ENCODE data around the gene DPF1.
A peak's percentile ranks its signal among the peaks of the same experiment; 100 is the strongest.
"Not testable (repeated sequence)": the region's sequence is repeated elsewhere in the genome, so short reads cannot be mapped to it uniquely, and the experiment has no call there.

Gene DPF1

GRCh38 chr19:38250428-38250820 lies 26.4 kb upstream of the DPF1 start:
- DNase-seq = no peak

GRCh38 chr19:38248421-38248820 lies 24.4 kb upstream of the DPF1 start:
- DNase-seq = no peak

- DNase-seq = no peak
Measured at GRCh38 chr19:38247734-38248268, 23.8 kb upstream of the DPF1 start.

- no peak for DNase-seq
Measured at GRCh38 chr19:38247126-38247525, 23.1 kb upstream of the DPF1 start.

- no peak for DNase-seq
Measured at GRCh38 chr19:38245826-38246498, 21.9 kb upstream of the DPF1 start.

- no peak for DNase-seq
Measured at GRCh38 chr19:38243279-38243673, 19.3 kb upstream of the DPF1 start.

- no peak for DNase-seq
Measured at GRCh38 chr19:38239816-38240215, 15.8 kb upstream of the DPF1 start.

GRCh38 chr19:38234615-38235014 lies 10.6 kb upstream of the DPF1 start:
- DNase-seq = no peak

- DNase-seq = peak; percentile 87 to 95 (median 92)
Measured at GRCh38 chr19:38233740-38234251, 9.8 kb upstream of the DPF1 start.

GRCh38 chr19:38231918-38232317 lies 7.9 kb upstream of the DPF1 start:
- no peak for DNase-seq

- DNase-seq = not testable (repeated sequence)
Measured at GRCh38 chr19:38230506-38231133, 6.6 kb upstream of the DPF1 start.

- peak; percentile 51 to 74 (median 53) for DNase-seq
Measured at GRCh38 chr19:38229585-38230073, 5.6 kb upstream of the DPF1 start.

GRCh38 chr19:38228491-38229439 lies 4.7 kb upstream of the DPF1 start:
- DNase-seq = no peak

GRCh38 chr19:38228005-38228377 lies 4.0 kb upstream of the DPF1 start:
- no peak for DNase-seq

- no peak for DNase-seq
Measured at GRCh38 chr19:38227287-38228004, 3.4 kb upstream of the DPF1 start.

GRCh38 chr19:38224863-38225218 lies 819 bp upstream of the DPF1 start:
- DNase-seq = not testable (repeated sequence)

GRCh38 chr19:38223617-38224013 lies 407 bp downstream of the DPF1 start:
- no peak for DNase-seq

GRCh38 chr19:38223119-38223523 lies 901 bp downstream of the DPF1 start:
- no peak for DNase-seq

- no peak for DNase-seq
Measured at GRCh38 chr19:38221919-38222830, 1.8 kb downstream of the DPF1 start.

- no peak for DNase-seq
Measured at GRCh38 chr19:38221421-38221820, 2.6 kb downstream of the DPF1 start.

GRCh38 chr19:38219221-38219620 lies 4.8 kb downstream of the DPF1 start:
- DNase-seq = no peak
